Esophagus muscularis mucosa (tissue), 4 donors: ENCODE measurements around the gene MT1A. TPM values are rescaled to one million over a fixed set of nuclear protein-coding genes. Genes with fewer than 3 reads are reported as not detected.

Experiments used
- DNase-seq: peaks from one replicate; pipeline ENCODE4 v3.0.0-alpha.2; 2017; ENCODE audit errors: extremely low spot score
- H3K27ac ChIP-seq, 4 donors: fragments of 200-600 bp; sonication (generic); replicated peaks in 1 of 4; 1 replicate in 3 of 4; 2 replicates in 1 of 4; pipeline ENCODE4 v1.5.1; 2016 to 2019; ENCODE audit warnings: mild to moderate bottlenecking in 1 of 4
- H3K27me3 ChIP-seq, 4 donors: fragments of 200-600 bp; sonication (generic); one replicate each; pipeline versions ENCODE4 v1.5.1 to v1.6.0; 2016 to 2019
- H3K36me3 ChIP-seq, 4 donors: fragments of 200-600 bp; sonication (generic); one replicate each; pipeline ENCODE4 v1.5.1; 2016 to 2019
- H3K4me1 ChIP-seq, 4 donors: fragments of 200-600 bp; sonication (generic); one replicate each; pipeline ENCODE4 v1.5.1; 2016 to 2019
- H3K4me3 ChIP-seq, 4 donors: fragments of 200-600 bp; sonication (generic); 1 replicate in 2 of 4; 2 replicates in 2 of 4; pipeline ENCODE4 v1.5.1; 2016 to 2019; ENCODE audit warnings: mild to moderate bottlenecking in 4 of 4, moderate library complexity in 1 of 4
- H3K9me3 ChIP-seq, 4 donors: fragments of 200-600 bp; sonication (generic); 1 replicate in 3 of 4; 2 replicates in 1 of 4; pipeline ENCODE4 v1.5.1; 2016 to 2019
- EP300 ChIP-seq: sonication (generic); formaldehyde crosslinking; IDR thresholded peaks from one replicate; pipeline ENCODE4 v1.6.1; 2017; ENCODE audit warnings: antibody characterized with exemption
- POLR2A ChIP-seq: fragments of 450-650 bp; IDR thresholded peaks from one replicate; pipeline ENCODE4 v1.6.1; 2017; ENCODE audit warnings: antibody characterized with exemption, moderate library complexity, mild to moderate bottlenecking, low read depth
- POLR2AphosphoS5 ChIP-seq, 2 donors: sonication (generic); formaldehyde crosslinking; IDR thresholded peaks; one replicate each; pipeline ENCODE4 v1.6.1; 2017; ENCODE audit warnings: antibody characterized with exemption in 2 of 2
- WGBS: methylation state at CpG from one replicate; pipeline ENCODE4 v1.1.5; 2018; 5-methylcytosine and 5-hydroxymethylcytosine counted together
- intact Hi-C: fragments of 100-400 bp; cut with DNase I; formaldehyde crosslinking; loops from one replicate; pipeline ENCODE4 v1.15.1; 2023
- total RNA-seq, 4 donors: library from RNA; depleted of rRNA; stranded (reverse); fragments of >200 nt; gene quantifications; one replicate each; pipeline versions ENCODE4 v1.1.0 to v1.2.1, GENCODE V29; 2016
- TF ChIP-seq, protein P1 (sequence below), 3 experiments: fragments of 200-600 bp in 2 of 3; fragments of 450-650 bp in 1 of 3; sonication (generic) in 2 of 3; IDR thresholded peaks; one replicate each; pipeline ENCODE4 v1.5.1; 2017 to 2019; ENCODE audit warnings: antibody characterized with exemption in 3 of 3, mild to moderate bottlenecking in 2 of 3, moderate library complexity in 1 of 3

MT1A gene
- total RNA-seq, 4 donors from 2014 or later, result 1.7 to 371 (median 21.3) TPM; not detected in 1

DNA sequence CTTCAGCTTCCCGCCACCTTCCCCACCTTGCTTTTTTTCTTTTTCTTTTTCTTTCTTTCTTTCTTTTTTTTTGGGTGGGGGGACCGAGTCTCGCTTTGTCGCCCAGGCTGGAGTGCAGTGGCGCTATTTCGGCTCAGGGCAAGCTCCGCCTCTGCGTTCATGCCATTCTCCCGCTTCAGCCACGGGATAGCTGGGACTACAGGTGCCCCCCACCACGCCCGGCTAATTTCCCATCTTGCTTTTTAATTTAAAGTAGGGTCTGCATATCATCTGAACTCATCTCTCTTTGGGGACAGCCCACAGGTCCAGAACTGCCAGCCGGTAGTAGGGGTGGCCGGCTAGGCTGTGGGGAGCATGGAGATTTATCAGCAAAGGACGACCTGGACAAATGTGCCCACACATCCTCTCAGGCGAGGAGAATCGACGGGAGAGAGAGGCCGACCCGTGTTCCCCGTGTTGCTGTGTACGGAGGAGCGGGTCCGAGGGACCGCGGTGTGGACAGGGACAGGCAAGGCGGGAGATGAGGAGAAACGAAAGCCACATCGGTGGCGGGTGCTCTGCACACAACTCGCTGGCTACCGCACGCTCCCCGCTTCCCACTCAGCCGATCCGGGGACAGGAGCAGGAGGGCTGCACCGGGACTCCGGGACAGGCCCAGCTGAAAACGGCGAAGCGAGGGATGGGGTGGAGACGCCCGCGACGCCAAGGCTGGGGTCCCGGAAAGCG, 3.6 kb upstream of the MT1A start:
- no peak for DNase-seq
- WGBS, result 29% methylated on average over 41 of the region's 47 CpGs
- H3K27me3 ChIP-seq, result peaks cover 0 to 76% (median 20%) of the 10 kb centered on the region in 4 donors
- TF ChIP-seq, protein P1, sequence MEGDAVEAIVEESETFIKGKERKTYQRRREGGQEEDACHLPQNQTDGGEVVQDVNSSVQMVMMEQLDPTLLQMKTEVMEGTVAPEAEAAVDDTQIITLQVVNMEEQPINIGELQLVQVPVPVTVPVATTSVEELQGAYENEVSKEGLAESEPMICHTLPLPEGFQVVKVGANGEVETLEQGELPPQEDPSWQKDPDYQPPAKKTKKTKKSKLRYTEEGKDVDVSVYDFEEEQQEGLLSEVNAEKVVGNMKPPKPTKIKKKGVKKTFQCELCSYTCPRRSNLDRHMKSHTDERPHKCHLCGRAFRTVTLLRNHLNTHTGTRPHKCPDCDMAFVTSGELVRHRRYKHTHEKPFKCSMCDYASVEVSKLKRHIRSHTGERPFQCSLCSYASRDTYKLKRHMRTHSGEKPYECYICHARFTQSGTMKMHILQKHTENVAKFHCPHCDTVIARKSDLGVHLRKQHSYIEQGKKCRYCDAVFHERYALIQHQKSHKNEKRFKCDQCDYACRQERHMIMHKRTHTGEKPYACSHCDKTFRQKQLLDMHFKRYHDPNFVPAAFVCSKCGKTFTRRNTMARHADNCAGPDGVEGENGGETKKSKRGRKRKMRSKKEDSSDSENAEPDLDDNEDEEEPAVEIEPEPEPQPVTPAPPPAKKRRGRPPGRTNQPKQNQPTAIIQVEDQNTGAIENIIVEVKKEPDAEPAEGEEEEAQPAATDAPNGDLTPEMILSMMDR (IDR thresholded peaks at IDR 0.05), result no peak
- TF ChIP-seq POLR2AphosphoS5 (IDR thresholded peaks at IDR 0.05), result no peak
- no peak for TF ChIP-seq EP300
- no peak for TF ChIP-seq POLR2A
- intact Hi-C loops, result loop anchor here (5.0 kb wide), 1 partner anchor 47 kb away; the partner anchor contains the start of gene MT1X
- no peaks in the 10 kb centered on the region for H3K9me3 ChIP-seq
- peak overlapping the region; percentile 22 to 66 (median 46) for H3K4me3 ChIP-seq
- peaks cover 18 to 61% (median 52%) of the 10 kb centered on the region in 4 donors for H3K4me1 ChIP-seq
- H3K36me3 ChIP-seq, result no peaks in the 10 kb centered on the region
- no peak overlapping the region for H3K27ac ChIP-seq

DNA sequence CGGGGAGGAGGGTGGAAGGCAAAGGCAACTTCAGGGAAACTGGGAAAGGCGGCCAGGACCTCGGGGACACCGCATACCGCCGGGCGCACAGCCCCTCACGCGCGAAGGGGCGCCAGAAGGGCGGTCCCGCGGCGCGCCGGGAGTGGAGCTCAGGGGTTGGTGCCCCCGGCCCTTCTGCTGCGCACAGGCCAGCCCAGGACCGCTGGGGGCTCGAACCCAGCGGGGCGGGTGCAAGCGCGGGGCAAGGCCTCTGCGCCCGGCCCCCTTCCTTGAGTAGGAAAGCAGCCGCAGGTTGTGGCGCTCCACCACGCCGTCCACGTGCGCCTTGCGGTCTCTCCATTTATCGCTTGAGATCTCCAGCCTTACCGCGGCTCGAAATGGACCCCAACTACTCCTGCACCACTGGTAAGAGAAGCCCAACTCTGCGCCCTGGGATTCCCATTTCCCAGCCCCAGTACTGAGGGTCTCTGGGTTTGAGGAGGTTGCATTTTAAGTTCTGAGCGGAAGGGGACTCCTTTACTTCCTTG, 3.0 kb upstream of the MT1A start:
- 29% methylated on average over 15 of the region's 40 CpGs for WGBS
- intact Hi-C loops, result loop anchor here (5.0 kb wide), 1 partner anchor 47 kb away; the partner anchor contains the start of gene MT1X
- peaks cover 0 to 83% (median 20%) of the 10 kb centered on the region in 4 donors for H3K27me3 ChIP-seq
- no peak for DNase-seq
- peaks cover 18 to 61% (median 52%) of the 10 kb centered on the region in 4 donors for H3K4me1 ChIP-seq
- no peak for TF ChIP-seq EP300
- H3K36me3 ChIP-seq, result no peaks in the 10 kb centered on the region
- no peak overlapping the region for H3K27ac ChIP-seq
- H3K4me3 ChIP-seq, result peak overlapping the region; percentile 22 to 66 (median 46)
- H3K9me3 ChIP-seq, result no peaks in the 10 kb centered on the region

DNA sequence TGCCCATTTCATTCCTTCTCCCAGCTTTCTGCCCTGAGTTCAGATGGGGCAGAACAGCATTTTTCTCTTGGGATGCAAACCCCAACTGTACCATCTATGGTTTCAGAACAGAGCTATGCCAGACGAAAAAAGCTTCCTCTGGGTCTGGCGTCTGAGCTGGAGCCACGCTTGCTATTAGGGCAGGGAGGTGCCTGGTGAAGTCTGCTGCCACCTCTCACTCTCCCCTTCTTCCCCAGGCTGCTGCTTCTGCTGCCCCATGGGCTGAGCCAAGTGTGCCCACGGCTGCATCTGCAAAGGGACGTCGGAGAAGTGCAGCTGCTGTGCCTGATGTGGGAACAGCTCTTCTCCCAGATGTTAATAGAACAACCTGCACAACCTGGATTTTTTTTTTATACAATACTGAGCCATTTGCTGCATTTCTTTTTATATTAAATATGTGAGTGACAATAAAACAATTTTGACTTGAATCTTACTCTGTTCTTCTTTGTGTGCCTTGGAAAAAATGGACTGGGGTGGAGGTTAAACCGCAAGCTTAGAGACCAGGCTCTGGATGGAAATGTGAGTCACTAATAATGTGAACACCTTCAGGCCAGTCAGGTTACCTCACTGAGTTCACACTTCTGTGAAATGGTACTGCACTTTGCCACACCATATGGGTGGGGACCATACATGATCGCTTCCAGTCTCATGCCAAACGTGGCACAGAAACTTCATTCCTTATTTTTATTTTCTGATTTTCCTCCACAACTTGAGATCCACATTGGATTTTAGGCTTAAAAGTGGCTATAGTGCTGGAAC, 1.7 kb upstream of the MT1A start:
- Histone ChIP-seq H3K27me3 (peaks cover 0 to 96% (median 20%) of the 10 kb centered on the region in 4 donors), H3K4me1 (peaks cover 18 to 58% (median 50%) of the 10 kb centered on the region in 4 donors), H3K9me3 (no peaks in the 10 kb centered on the region), H3K27ac (peak overlapping the region in 1 of 4 donors; percentile 70), H3K4me3 (no peak overlapping the region), H3K36me3 (no peaks in the 10 kb centered on the region)
- intact Hi-C loops, result loop anchor here (5.0 kb wide), 1 partner anchor 45 kb away; the partner anchor contains the start of gene MT1X
- DNase-seq, result no peak
- TF ChIP-seq POLR2AphosphoS5 (IDR thresholded peaks at IDR 0.05) (no peak), POLR2A (no peak), EP300 (no peak)
- TF ChIP-seq, protein P1 (IDR thresholded peaks at IDR 0.05), result no peak
- WGBS, result 70% methylated on average over 8 of the region's 9 CpGs

- intact Hi-C loops, result loop anchor here (5.0 kb wide), 1 partner anchor 43 kb away; the partner anchor contains the start of gene MT1X
- Histone ChIP-seq H3K4me1 (peaks cover 18 to 53% (median 46%) of the 10 kb centered on the region in 4 donors), H3K4me3 (peak overlapping the region in 2 of 4 donors; percentile 51 to 61), H3K27me3 (peaks cover 0 to 99% (median 20%) of the 10 kb centered on the region in 4 donors), H3K36me3 (no peaks in the 10 kb centered on the region), H3K9me3 (no peaks in the 10 kb centered on the region), H3K27ac (peak overlapping the region in 1 of 4 donors; percentile 70)
- 58% methylated on average over 1 of the region's 1 CpG for WGBS
- TF ChIP-seq EP300, result no peak
- TF ChIP-seq POLR2AphosphoS5 (IDR thresholded peaks at IDR 0.05), result no peak
- TF ChIP-seq, protein P1 (IDR thresholded peaks at IDR 0.05), result no peak
- DNase-seq, result no peak
Measured at GRCh38 chr16:56639045-56639444, 579 bp downstream of the MT1A start.
